IMR-90 (cell line): Measurements from ENCODE around the gene GPR35. TPM values are rescaled to one million over a fixed set of nuclear protein-coding genes. Genes with fewer than 3 reads are reported as not detected.

Experiments used
- ATAC-seq: fragments of 200-7000 bp; cut with Tn5 transposase; 2 replicates; pipeline ENCODE4 v1.9.1; 2020; ENCODE audit warnings: low read depth, mild to moderate bottlenecking, moderate library complexity
- BruUV-seq: library from RNA; stranded (reverse); fragments of 400-500 nt; replicated peaks from 2 replicates; lab custom pipeline; 2021; lab: Mats Ljungman, UMichigan
- CTCF ChIA-PET: fragments of 300-600 bp; formaldehyde crosslinking; extraction: SDS; loops from one replicate; lab custom pipeline; 2021; ENCODE audit warnings: antibody characterized with exemption; lab: Yijun Ruan, JAX
- POLR2A ChIA-PET: fragments of 300-600 bp; sonication (Branson Sonifier 250); formaldehyde crosslinking; loops from one replicate; lab custom pipeline; 2022; ENCODE audit warnings: antibody characterized with exemption; ENCODE audit not compliant: unreplicated experiment; lab: Charles Lee
- DNase-seq: peaks from one replicate; pipeline ENCODE4 v3.0.0; 2013
- H2AFZ ChIP-seq: replicated peaks from 2 replicates; pipeline ENCODE3; 2013; ENCODE audit warnings: low read length, mild to moderate bottlenecking; ENCODE audit not compliant: poor library complexity
- H2AK5ac ChIP-seq: 2 replicates; pipeline ENCODE4 v1.6.1; 2013; ENCODE audit warnings: low read depth, low read length, inconsistent platforms
- H2AK9ac ChIP-seq: replicated peaks from 2 replicates; pipeline ENCODE3; 2013; ENCODE audit warnings: mild to moderate bottlenecking, low read depth, low read length, moderate library complexity; ENCODE audit not compliant: poor library complexity
- H2BK120ac ChIP-seq: 2 replicates; pipeline ENCODE4 v1.6.1; 2013; ENCODE audit warnings: low read depth, low read length, inconsistent platforms
- H2BK15ac ChIP-seq: 3 replicates; pipeline ENCODE4 v1.6.1; 2013; ENCODE audit warnings: low read depth, low read length, inconsistent platforms
- H2BK20ac ChIP-seq: 2 replicates; pipeline ENCODE4 v1.6.1; 2013; ENCODE audit warnings: low read depth, mild to moderate bottlenecking, inconsistent platforms, low read length, moderate library complexity
- H2BK5ac ChIP-seq: 2 replicates; pipeline ENCODE4 v1.6.1; 2013; ENCODE audit warnings: mild to moderate bottlenecking, low read depth, low read length, inconsistent platforms; ENCODE audit not compliant: poor library complexity, severe bottlenecking
- H3K14ac ChIP-seq: replicated peaks from 2 replicates; pipeline ENCODE4 v1.6.1; 2013; ENCODE audit warnings: low read depth, low read length, inconsistent platforms
- H3K18ac ChIP-seq: 2 replicates; pipeline ENCODE4 v1.6.1; 2013; ENCODE audit warnings: low read depth, low read length, control low read depth
- H3K23ac ChIP-seq: 2 replicates; pipeline ENCODE4 v1.6.1; 2013; ENCODE audit warnings: low read depth, low read length, inconsistent platforms
- H3K27ac ChIP-seq: 2 replicates; pipeline ENCODE4 v1.5.1; 2013; ENCODE audit warnings: mild to moderate bottlenecking, control low read depth, low read length; ENCODE audit not compliant: insufficient read depth
- H3K27me3 ChIP-seq: 2 replicates; pipeline ENCODE4 v1.6.1; 2013; ENCODE audit warnings: low read length; ENCODE audit not compliant: control insufficient read depth, insufficient read depth
- H3K36me3 ChIP-seq: 2 replicates; pipeline ENCODE4 v1.6.1; 2013; ENCODE audit warnings: low read length, mixed read lengths; ENCODE audit not compliant: control insufficient read depth, insufficient read depth
- H3K4ac ChIP-seq: 2 replicates; pipeline ENCODE4 v1.6.1; 2013; ENCODE audit warnings: low read depth, low read length, inconsistent platforms
- H3K4me1 ChIP-seq: 2 replicates; pipeline ENCODE4 v1.6.1; 2013; ENCODE audit warnings: low read length, mixed read lengths; ENCODE audit not compliant: control insufficient read depth, insufficient read depth
- H3K4me2 ChIP-seq: 2 replicates; pipeline ENCODE4 v1.6.1; 2013; ENCODE audit warnings: low read depth, mild to moderate bottlenecking, control low read depth, low read length, moderate library complexity
- H3K4me3 ChIP-seq: 2 replicates; pipeline ENCODE4 v1.5.1; 2013; ENCODE audit warnings: low read depth, mild to moderate bottlenecking, control low read depth, low read length, moderate library complexity; ENCODE audit not compliant: insufficient read depth
- H3K56ac ChIP-seq: 2 replicates; pipeline ENCODE4 v1.6.1; 2013; ENCODE audit warnings: low read length, inconsistent platforms; ENCODE audit not compliant: insufficient read depth; ENCODE audit errors: extremely low read depth
- H3K79me1 ChIP-seq, 2 experiments: 2 replicates each; pipeline ENCODE4 v1.6.1; 2013; ENCODE audit warnings: low read length in 2 of 2, inconsistent platforms in 1 of 2, low read depth in 1 of 2
- H3K9ac ChIP-seq: 2 replicates; pipeline ENCODE4 v1.6.1; 2013; ENCODE audit warnings: low read depth, low read length, control low read depth
- H3K9me1 ChIP-seq: 2 replicates; pipeline ENCODE4 v1.6.1; 2013; ENCODE audit warnings: low read length, inconsistent platforms; ENCODE audit not compliant: insufficient read depth
- H3K9me3 ChIP-seq: 2 replicates; pipeline ENCODE4 v1.6.1; 2013; ENCODE audit warnings: low read length; ENCODE audit not compliant: control insufficient read depth, insufficient read depth
- H4K20me1 ChIP-seq: 2 replicates; pipeline ENCODE4 v1.6.1; 2013; ENCODE audit warnings: low read length, inconsistent platforms; ENCODE audit not compliant: insufficient read depth
- H4K5ac ChIP-seq: 2 replicates; pipeline ENCODE4 v1.6.1; 2013; ENCODE audit warnings: mild to moderate bottlenecking, low read depth, low read length, control low read depth
- H4K8ac ChIP-seq, 2 experiments: 2 replicates each; pipeline ENCODE4 v1.6.1; 2013; ENCODE audit warnings: low read depth in 2 of 2, low read length in 2 of 2, control low read depth in 1 of 2, inconsistent platforms in 1 of 2
- H4K91ac ChIP-seq: 2 replicates; pipeline ENCODE4 v1.6.1; 2013; ENCODE audit warnings: low read depth, low read length, inconsistent platforms; ENCODE audit not compliant: insufficient read depth
- BHLHE40 ChIP-seq: fragments of 150-350 bp; IDR thresholded peaks from 2 replicates; pipeline ENCODE4 v1.6.1; 2016; ENCODE audit warnings: mild to moderate bottlenecking, low read depth, low read length
- CEBPB ChIP-seq: IDR thresholded peaks from 2 replicates; pipeline ENCODE4 v1.6.1; 2012; ENCODE audit warnings: low read depth, low read length, improper control_type of control experiment
- CHD1 ChIP-seq: IDR thresholded peaks from 2 replicates; pipeline ENCODE4 v1.6.1; 2012; ENCODE audit warnings: low read depth, low read length, improper control_type of control experiment
- FOS ChIP-seq: fragments of 150-350 bp; IDR thresholded peaks from 2 replicates; pipeline ENCODE4 v1.6.1; 2016; ENCODE audit warnings: low read depth, low read length
- MAZ ChIP-seq: IDR thresholded peaks from 2 replicates; pipeline ENCODE4 v1.6.1; 2012; ENCODE audit warnings: low read depth, mild to moderate bottlenecking, low read length, improper control_type of control experiment, moderate library complexity, borderline replicate concordance
- MXI1 ChIP-seq: IDR thresholded peaks from 2 replicates; pipeline ENCODE4 v1.6.1; 2012; ENCODE audit warnings: low read depth, mild to moderate bottlenecking, low read length, moderate library complexity, borderline replicate concordance
- NFE2L2 ChIP-seq: fragments of 150-350 bp; IDR thresholded peaks from 2 replicates; pipeline ENCODE4 v1.6.1; 2016; ENCODE audit warnings: low read depth, mild to moderate bottlenecking, low read length
- POLR2A ChIP-seq: IDR thresholded peaks from 2 replicates; pipeline ENCODE4 v1.6.1; 2012; ENCODE audit warnings: mild to moderate bottlenecking, low read depth, low read length
- RAD21 ChIP-seq: IDR thresholded peaks from 2 replicates; pipeline ENCODE4 v1.6.1; 2012; ENCODE audit warnings: low read length, improper control_type of control experiment
- RCOR1 ChIP-seq: IDR thresholded peaks from 2 replicates; pipeline ENCODE4 v1.6.1; 2012; ENCODE audit warnings: mild to moderate bottlenecking, low read length, improper control_type of control experiment; ENCODE audit not compliant: insufficient replicate concordance
- WGBS, 2 experiments: methylation state at CpG; one replicate each; pipeline versions ENCODE4 v1.1.5 to v1.1.7; 2013; ENCODE audit warnings: missing lambda C conversion rate in 2 of 2; ENCODE audit not compliant: insufficient read length in 1 of 2; ENCODE audit errors: extremely low coverage in 2 of 2; 5-methylcytosine and 5-hydroxymethylcytosine counted together
- dilution Hi-C: fragments of 300-500 bp; cut with HindIII; formaldehyde crosslinking; loops from one replicate; pipeline ENCODE4 v1.14.3; 2018; ENCODE audit warnings: low sequenced_read_pairs; ENCODE audit not compliant: unreplicated experiment
- in situ Hi-C: fragments of 300-500 bp; cut with MboI; formaldehyde crosslinking; loops from 3 replicates; pipeline ENCODE4 v1.14.3; 2019; ENCODE audit warnings: low sequenced_read_pairs, inconsistent platforms, mixed read lengths
- intact Hi-C: fragments of 100-400 bp; cut with micrococcal nuclease; formaldehyde crosslinking; loops from 2 replicates; pipeline ENCODE4 v1.10.0; 2022
- polyA plus RNA-seq, 3 experiments: library from polyadenylated mRNA; depleted of rRNA; stranded (reverse); fragments of >200 nt; gene quantifications; 2 replicates each; pipeline ENCODE4 v1.2.3, GENCODE V29; 2012; ENCODE audit warnings: low replicate concordance in 1 of 3
- total RNA-seq: library from RNA; depleted of rRNA; stranded (reverse); fragments of >200 nt; gene quantifications from 2 replicates; pipeline ENCODE4 v1.2.3, GENCODE V29; 2012
- TF ChIP-seq, protein P1 (sequence below): fragments of 150-350 bp; IDR thresholded peaks from 2 replicates; pipeline ENCODE4 v1.6.1; 2017; ENCODE audit warnings: mild to moderate bottlenecking, antibody characterized with exemption, low read length, low read depth
- TF ChIP-seq, protein P2 (sequence below): conservative IDR thresholded peaks from 2 replicates; pipeline ENCODE4 v1.5.1; 2012; ENCODE audit warnings: mild to moderate bottlenecking, low read depth, low read length, improper control_type of control experiment

Gene GPR35
- total and polyA plus RNA-seq, 2 of the 4 experiments (the other 2 are of a cell fraction): 0.31 TPM; not detected in 1

DNA sequence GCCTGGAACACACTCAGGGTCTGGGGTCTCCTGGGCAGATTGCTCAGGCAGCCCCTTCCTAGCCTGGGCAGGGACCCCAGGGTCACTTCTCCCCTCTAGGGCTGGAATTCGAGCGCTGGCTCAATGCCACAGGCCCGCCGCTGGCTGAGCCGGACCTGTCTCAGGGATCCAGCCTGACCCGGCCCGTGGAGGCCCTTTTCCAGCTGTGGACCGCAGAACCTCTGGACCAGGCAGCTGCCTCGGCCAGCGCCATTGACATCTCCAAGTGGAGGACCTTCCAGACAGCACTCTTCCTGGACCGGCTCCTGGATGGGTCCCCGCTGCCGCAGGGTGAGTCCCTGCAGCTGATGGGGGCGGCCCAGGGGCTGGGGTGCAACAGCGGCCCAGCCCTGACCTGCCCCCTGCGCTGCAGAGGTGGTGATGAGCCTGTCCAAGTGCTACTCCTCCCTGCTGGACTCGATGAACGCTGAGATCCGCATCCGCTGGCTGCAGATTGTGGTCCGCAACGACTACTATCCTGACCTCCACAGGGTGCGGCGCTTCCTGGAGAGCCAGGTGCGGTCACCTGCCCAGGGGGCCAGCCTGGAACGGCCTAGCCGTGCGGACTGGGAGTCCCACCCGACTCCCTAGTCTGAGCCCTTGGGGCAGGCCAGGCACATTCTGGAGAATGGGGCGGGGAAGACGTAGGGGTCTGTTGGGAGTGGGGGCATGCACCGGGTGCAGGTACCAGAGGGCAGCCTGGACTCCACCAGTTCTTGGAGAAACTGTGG lies 48.7 kb upstream of the GPR35 start:
- Histone ChIP-seq H3K4ac (no peak overlapping the region), H3K4me3 (no peak overlapping the region), H3K79me1 (peaks cover 14 to 38% of the 10 kb centered on the region in 2 experiments; a peak in 3 of 4 replicates), H3K27ac (no peak overlapping the region), H2BK15ac (no peak overlapping the region), H2BK120ac (no peak overlapping the region), H3K4me1 (peaks cover 10% of the 10 kb centered on the region; the same call in 1 of the 2 replicates), H3K9me1 (peaks cover 12% of the 10 kb centered on the region), H3K14ac (no peak overlapping the region), H4K20me1 (peaks cover 33% of the 10 kb centered on the region), H4K91ac (no peak overlapping the region), H3K27me3 (no peaks in the 10 kb centered on the region), H3K18ac (no peak overlapping the region), H2AK5ac (no peak overlapping the region), H4K8ac (no peak overlapping the region), H3K23ac (no peak overlapping the region), H2AK9ac (no peak overlapping the region), H3K36me3 (peaks cover 31% of the 10 kb centered on the region), H4K5ac (no peak overlapping the region), H2BK5ac (no peak overlapping the region), H3K4me2 (no peak overlapping the region), H3K56ac (no peak overlapping the region), H3K9ac (no peak overlapping the region), H3K9me3 (peaks cover 2% of the 10 kb centered on the region; the same call in 1 of the 2 replicates), H2AFZ (no peak overlapping the region), H2BK20ac (no peak overlapping the region)
- DNase-seq: no peak
- intact Hi-C loops (no loop called here), in situ Hi-C loops (no loop called here), dilution Hi-C loops (no loop called here)
- CTCF ChIA-PET: no interaction called here
- WGBS, 2 experiments: 96% methylated on average over 7 of the region's 32 CpGs; no CpG with 5 or more reads in 1 of the 2 experiments
- ATAC-seq: no peak
- BruUV-seq: no TSS peak
- POLR2A ChIA-PET: no interaction called here
- TF ChIP-seq BHLHE40: no peak
- TF ChIP-seq, protein P1, sequence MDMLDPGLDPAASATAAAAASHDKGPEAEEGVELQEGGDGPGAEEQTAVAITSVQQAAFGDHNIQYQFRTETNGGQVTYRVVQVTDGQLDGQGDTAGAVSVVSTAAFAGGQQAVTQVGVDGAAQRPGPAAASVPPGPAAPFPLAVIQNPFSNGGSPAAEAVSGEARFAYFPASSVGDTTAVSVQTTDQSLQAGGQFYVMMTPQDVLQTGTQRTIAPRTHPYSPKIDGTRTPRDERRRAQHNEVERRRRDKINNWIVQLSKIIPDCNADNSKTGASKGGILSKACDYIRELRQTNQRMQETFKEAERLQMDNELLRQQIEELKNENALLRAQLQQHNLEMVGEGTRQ: no peak
- no peak for TF ChIP-seq RAD21
- no peak for TF ChIP-seq CHD1
- no peak for TF ChIP-seq RCOR1
- no peak for TF ChIP-seq MAZ
- TF ChIP-seq POLR2A: no peak
- no peak for TF ChIP-seq NFE2L2
- TF ChIP-seq, protein P2, sequence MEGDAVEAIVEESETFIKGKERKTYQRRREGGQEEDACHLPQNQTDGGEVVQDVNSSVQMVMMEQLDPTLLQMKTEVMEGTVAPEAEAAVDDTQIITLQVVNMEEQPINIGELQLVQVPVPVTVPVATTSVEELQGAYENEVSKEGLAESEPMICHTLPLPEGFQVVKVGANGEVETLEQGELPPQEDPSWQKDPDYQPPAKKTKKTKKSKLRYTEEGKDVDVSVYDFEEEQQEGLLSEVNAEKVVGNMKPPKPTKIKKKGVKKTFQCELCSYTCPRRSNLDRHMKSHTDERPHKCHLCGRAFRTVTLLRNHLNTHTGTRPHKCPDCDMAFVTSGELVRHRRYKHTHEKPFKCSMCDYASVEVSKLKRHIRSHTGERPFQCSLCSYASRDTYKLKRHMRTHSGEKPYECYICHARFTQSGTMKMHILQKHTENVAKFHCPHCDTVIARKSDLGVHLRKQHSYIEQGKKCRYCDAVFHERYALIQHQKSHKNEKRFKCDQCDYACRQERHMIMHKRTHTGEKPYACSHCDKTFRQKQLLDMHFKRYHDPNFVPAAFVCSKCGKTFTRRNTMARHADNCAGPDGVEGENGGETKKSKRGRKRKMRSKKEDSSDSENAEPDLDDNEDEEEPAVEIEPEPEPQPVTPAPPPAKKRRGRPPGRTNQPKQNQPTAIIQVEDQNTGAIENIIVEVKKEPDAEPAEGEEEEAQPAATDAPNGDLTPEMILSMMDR: no peak
- no peak for TF ChIP-seq MXI1
- no peak for TF ChIP-seq CEBPB
- no peak for TF ChIP-seq FOS
